ENCODE data around the gene GALNT12. TPM values are rescaled to one million over a fixed set of nuclear protein-coding genes. Genes with fewer than 3 reads are reported as not detected.

Gene GALNT12
- total and polyA plus RNA-seq, 2 experiments from 2014 or later = 14.6 to 23.6 TPM

- H3K9me2 ChIP-seq (ENCODE audit: insufficient read depth) = no peaks in the 10 kb centered on the region
- H3K27ac ChIP-seq (ENCODE audit: low read depth) = no peak overlapping the region
- H3K79me2 ChIP-seq (replicated peaks; ENCODE audit: insufficient read depth) = no peaks in the 10 kb centered on the region
- no peaks in the 10 kb centered on the region for H3K27me3 ChIP-seq (ENCODE audit: insufficient read depth)
- peaks cover 6% of the 10 kb centered on the region for H3K27me3 Mint-ChIP-seq (ENCODE audit: insufficient read depth, low read depth, poor library complexity)
- H3K36me3 ChIP-seq (ENCODE audit: insufficient read depth) = no peaks in the 10 kb centered on the region
- no peaks in the 10 kb centered on the region for H3K4me1 ChIP-seq (ENCODE audit: insufficient read depth)
- no peak overlapping the region for H3K4me3 ChIP-seq
- no peaks in the 10 kb centered on the region for H3F3A ChIP-seq (replicated peaks; ENCODE audit: low read depth)
- H3K9me3 Mint-ChIP-seq = no peaks in the 10 kb centered on the region
- no peak overlapping the region for H3K4me3 Mint-ChIP-seq
- DNase-seq (ENCODE audit: low spot score) (no peak), ATAC-seq (no peak)
- peaks cover 7% of the 10 kb centered on the region for H3K36me3 Mint-ChIP-seq (ENCODE audit: low read depth)
- peaks cover 3% of the 10 kb centered on the region; the same call in 1 of the 2 replicates for H4K20me1 ChIP-seq (replicated peaks; ENCODE audit: insufficient read depth)
- H3K4me2 ChIP-seq = no peak overlapping the region
- H3K4me1 Mint-ChIP-seq = no peaks in the 10 kb centered on the region; the same call in 1 of the 3 replicates
- no peak overlapping the region for H2AFZ ChIP-seq
- TF ChIP-seq REST (IDR thresholded peaks at IDR 0.05; ENCODE audit: unreplicated experiment) (no peak), JUNB (IDR thresholded peaks at IDR 0.05; ENCODE audit: unreplicated experiment) (no peak)
- no peak overlapping the region for H3K27ac Mint-ChIP-seq
Measured at GRCh38 chr9:98815391-98815951, 8.0 kb downstream of the GALNT12 start.

- H2AFZ ChIP-seq = no peak overlapping the region
- no peak overlapping the region for H3K4me2 ChIP-seq
- no peak overlapping the region for H3K4me3 Mint-ChIP-seq
- no peaks in the 10 kb centered on the region for H3K27me3 ChIP-seq (ENCODE audit: insufficient read depth)
- H3K27ac ChIP-seq (ENCODE audit: low read depth) = no peak overlapping the region
- peaks cover 3% of the 10 kb centered on the region; the same call in 1 of the 2 replicates for H4K20me1 ChIP-seq (replicated peaks; ENCODE audit: insufficient read depth)
- H3K27ac Mint-ChIP-seq = no peak overlapping the region
- no peak overlapping the region for H3K4me3 ChIP-seq
- peaks cover 6% of the 10 kb centered on the region for H3K27me3 Mint-ChIP-seq (ENCODE audit: insufficient read depth, low read depth, poor library complexity)
- no peaks in the 10 kb centered on the region for H3K4me1 Mint-ChIP-seq
- no peaks in the 10 kb centered on the region for H3K9me2 ChIP-seq (ENCODE audit: insufficient read depth)
- peaks cover 14% of the 10 kb centered on the region for H3K36me3 Mint-ChIP-seq (ENCODE audit: low read depth)
- H3F3A ChIP-seq (replicated peaks; ENCODE audit: low read depth) = no peaks in the 10 kb centered on the region
- H3K36me3 ChIP-seq (ENCODE audit: insufficient read depth) = no peaks in the 10 kb centered on the region
- H3K9me3 Mint-ChIP-seq = no peaks in the 10 kb centered on the region; the same call in 2 of the 3 replicates
- ATAC-seq = no peak
- no peak for DNase-seq (ENCODE audit: low spot score)
- H3K79me2 ChIP-seq (replicated peaks; ENCODE audit: insufficient read depth) = no peaks in the 10 kb centered on the region
- H3K4me1 ChIP-seq (ENCODE audit: insufficient read depth) = no peaks in the 10 kb centered on the region
- TF ChIP-seq ZNF331 (CRISPR knock-in tag; IDR thresholded peaks at IDR 0.05; ENCODE audit: low read depth) = no peak
- no peak for TF ChIP-seq EZH2phosphoT487 (IDR thresholded peaks at IDR 0.05; ENCODE audit: unreplicated experiment)
- TF ChIP-seq POLR2AphosphoS5 (IDR thresholded peaks at IDR 0.05; ENCODE audit: low read depth) = no peak
- TF ChIP-seq JUNB (IDR thresholded peaks at IDR 0.05; ENCODE audit: unreplicated experiment) = no peak
- TF ChIP-seq REST (IDR thresholded peaks at IDR 0.05; ENCODE audit: unreplicated experiment) = no peak
- no peak for TF ChIP-seq ETS1 (IDR thresholded peaks at IDR 0.05)
- no peak for TF ChIP-seq CTCF (conservative IDR thresholded peaks at IDR 0.05; ENCODE audit: low read depth in 2 of 2)
Measured at GRCh38 chr9:98818764-98819163, 11.3 kb downstream of the GALNT12 start.
